Measurements from ENCODE around the gene SRBD1.
"Not testable (repeated sequence)": the region's sequence is repeated elsewhere in the genome, so short reads cannot be mapped to it uniquely, and the experiment has no call there.

The SRBD1 gene

DNA sequence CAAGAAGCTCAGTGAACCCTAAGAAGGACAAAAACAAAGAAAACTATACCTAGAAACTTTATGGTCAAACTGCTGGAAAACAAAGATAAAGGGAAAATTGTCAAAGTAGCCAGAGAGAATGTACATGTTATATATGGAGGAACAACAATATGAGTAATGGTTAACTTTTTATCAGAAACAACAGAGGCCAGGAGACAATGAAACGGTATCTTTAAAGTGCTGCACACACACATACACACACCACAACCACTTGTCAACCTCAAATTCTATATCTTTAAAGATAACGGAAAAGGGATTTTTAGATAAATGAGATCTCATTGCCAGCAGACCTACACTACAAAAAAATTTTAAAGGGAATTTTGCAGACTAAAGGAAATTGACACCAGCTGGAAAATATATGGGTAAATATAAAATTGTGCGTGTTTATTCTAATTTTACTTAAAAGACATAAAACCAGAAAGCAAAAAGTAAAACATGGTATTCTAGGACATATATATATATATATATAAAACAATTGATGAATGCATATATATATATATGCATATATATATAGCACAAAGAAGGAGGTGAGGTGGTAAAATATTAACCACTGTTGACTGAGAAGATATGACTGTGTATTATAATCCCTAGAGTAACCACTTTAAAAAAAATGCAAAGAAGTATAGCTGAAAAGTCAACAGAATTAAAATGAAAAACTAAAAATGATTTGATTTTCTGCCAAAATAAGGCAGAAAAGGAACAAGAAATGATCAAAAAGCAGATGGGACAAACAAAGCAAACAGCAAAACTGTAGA is 172.0 kb downstream of the SRBD1 start:
- TF ChIP-seq, protein P1, sequence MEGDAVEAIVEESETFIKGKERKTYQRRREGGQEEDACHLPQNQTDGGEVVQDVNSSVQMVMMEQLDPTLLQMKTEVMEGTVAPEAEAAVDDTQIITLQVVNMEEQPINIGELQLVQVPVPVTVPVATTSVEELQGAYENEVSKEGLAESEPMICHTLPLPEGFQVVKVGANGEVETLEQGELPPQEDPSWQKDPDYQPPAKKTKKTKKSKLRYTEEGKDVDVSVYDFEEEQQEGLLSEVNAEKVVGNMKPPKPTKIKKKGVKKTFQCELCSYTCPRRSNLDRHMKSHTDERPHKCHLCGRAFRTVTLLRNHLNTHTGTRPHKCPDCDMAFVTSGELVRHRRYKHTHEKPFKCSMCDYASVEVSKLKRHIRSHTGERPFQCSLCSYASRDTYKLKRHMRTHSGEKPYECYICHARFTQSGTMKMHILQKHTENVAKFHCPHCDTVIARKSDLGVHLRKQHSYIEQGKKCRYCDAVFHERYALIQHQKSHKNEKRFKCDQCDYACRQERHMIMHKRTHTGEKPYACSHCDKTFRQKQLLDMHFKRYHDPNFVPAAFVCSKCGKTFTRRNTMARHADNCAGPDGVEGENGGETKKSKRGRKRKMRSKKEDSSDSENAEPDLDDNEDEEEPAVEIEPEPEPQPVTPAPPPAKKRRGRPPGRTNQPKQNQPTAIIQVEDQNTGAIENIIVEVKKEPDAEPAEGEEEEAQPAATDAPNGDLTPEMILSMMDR (IDR thresholded peaks at IDR 0.05; ENCODE audit: low read depth, low read length, missing control alignments), result no peak
- in situ Hi-C loops (cut with HindIII; ENCODE audit: low sequenced_read_pairs), result no loop called here
- H3K4me3 ChIP-seq (ENCODE audit: low read depth, low read length), result no peak overlapping the region
- DNase-seq (ENCODE audit: low read depth), result no peak

DNA sequence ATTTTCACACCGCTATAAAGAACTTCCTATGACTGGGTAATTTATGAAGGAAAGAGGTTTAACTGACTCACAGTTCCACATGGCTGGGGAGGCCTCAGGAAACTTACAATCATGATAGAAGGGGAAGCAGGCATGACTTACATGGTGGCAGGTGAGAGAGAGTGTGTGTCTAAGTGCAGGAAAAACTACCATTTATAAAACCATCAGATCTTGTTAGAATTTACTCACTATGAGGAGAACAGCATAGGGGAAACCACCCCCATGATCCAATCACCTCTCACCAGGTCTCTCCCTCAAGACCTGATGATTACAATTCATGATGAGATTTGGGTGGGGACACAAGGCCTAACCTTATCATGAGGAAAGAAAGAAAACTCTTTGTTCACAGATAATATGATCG is 174.6 kb downstream of the SRBD1 start:
- in situ Hi-C loops (cut with HindIII; ENCODE audit: low sequenced_read_pairs), result no loop called here
- DNase-seq (ENCODE audit: low read depth), result no peak
- H3K4me3 ChIP-seq (ENCODE audit: low read depth, low read length), result no peak overlapping the region
- TF ChIP-seq, protein P1 (IDR thresholded peaks at IDR 0.05; ENCODE audit: low read depth, low read length, missing control alignments), result no peak

DNA sequence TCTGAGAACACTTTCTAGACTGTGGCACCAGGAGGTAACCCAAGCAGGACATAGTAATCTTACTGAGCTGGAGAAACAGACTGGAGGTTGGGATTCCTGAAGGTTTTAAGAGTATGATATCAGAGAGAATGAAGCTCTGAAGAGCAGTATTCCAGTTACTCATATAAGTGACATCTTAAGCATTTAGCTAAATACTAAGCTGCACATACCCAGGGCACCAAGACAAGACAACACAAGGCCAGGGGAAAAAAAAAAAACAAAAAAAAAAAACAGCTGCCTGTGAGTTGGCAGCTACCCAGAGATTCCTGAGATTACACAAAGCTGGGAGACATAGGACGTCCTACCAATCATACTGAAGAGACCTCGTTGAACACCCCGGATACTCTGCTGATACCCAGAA is 175.8 kb downstream of the SRBD1 start:
- DNase-seq (ENCODE audit: low read depth), result no peak
- TF ChIP-seq, protein P1 (IDR thresholded peaks at IDR 0.05; ENCODE audit: low read depth, low read length, missing control alignments), result no peak
- in situ Hi-C loops (cut with HindIII; ENCODE audit: low sequenced_read_pairs), result no loop called here
- no peak overlapping the region for H3K4me3 ChIP-seq (ENCODE audit: low read depth, low read length)

DNA sequence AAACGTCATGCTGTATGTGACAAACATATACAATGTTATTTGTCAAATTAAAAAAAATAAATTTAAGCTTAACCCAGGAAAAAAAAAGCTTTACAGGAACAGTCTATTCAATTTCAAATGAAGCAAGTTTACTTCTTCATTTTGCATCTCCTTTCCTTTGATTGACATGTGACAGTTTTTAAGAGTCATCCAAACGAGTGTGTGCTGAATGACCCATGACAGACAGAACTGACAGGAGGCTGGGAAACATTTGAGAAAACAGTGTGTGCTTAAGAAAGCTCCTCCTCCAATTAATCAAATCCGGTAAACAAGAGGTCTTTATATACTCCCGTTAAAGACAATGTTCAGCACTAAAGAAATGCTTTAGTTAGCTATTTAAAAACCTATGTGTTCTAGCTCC is 177.7 kb downstream of the SRBD1 start:
- in situ Hi-C loops (cut with HindIII; ENCODE audit: low sequenced_read_pairs), result no loop called here
- TF ChIP-seq, protein P1 (IDR thresholded peaks at IDR 0.05; ENCODE audit: low read depth, low read length, missing control alignments), result no peak
- H3K4me3 ChIP-seq (ENCODE audit: low read depth, low read length), result no peak overlapping the region
- no peak for DNase-seq (ENCODE audit: low read depth)

DNA sequence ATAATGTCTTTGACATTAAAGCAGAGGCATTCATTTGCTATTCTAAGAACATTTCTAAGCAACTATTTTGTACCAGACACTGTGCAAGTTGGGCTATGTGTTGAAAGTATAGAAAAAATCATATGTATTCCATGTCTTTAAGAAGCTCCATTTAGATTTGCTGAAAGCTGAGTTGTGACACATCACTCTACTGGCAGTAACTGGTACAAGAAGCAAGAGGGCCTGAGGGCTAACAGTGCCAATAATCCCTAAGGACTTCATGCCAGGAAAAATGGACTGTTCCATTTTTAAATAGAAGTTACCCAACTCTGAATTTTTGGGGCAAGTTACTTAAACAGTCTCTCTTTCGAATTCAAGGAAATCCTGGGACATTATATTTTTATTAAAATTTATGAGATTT is 178.7 kb downstream of the SRBD1 start:
- DNase-seq (ENCODE audit: low read depth), result no peak
- TF ChIP-seq, protein P1 (IDR thresholded peaks at IDR 0.05; ENCODE audit: low read depth, low read length, missing control alignments), result no peak
- in situ Hi-C loops (cut with HindIII; ENCODE audit: low sequenced_read_pairs), result no loop called here
- H3K4me3 ChIP-seq (ENCODE audit: low read depth, low read length), result no peak overlapping the region

DNA sequence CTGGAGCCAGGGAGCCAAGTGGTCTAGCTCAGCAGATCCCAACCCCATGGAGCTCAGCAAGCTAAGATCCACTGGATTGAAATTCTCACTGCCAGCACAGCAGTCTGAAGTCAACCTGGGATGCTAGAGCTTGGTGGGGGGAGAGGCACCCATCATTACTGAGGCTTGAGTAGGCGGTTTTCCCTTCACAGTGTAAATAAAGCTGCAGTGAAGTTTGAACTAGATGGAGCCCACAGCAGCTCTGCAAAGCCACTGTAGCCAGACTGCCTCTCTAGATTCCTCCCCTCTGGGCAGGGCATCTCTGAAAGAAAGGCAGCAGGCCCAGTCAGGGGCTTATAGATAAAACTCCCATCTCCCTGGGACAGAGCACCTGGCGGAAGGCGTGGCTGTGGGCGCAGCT is 185.0 kb downstream of the SRBD1 start:
- DNase-seq (ENCODE audit: low read depth); in situ Hi-C loops (cut with HindIII; ENCODE audit: low sequenced_read_pairs); H3K4me3 ChIP-seq (ENCODE audit: low read depth, low read length): not testable (repeated sequence)

DNA sequence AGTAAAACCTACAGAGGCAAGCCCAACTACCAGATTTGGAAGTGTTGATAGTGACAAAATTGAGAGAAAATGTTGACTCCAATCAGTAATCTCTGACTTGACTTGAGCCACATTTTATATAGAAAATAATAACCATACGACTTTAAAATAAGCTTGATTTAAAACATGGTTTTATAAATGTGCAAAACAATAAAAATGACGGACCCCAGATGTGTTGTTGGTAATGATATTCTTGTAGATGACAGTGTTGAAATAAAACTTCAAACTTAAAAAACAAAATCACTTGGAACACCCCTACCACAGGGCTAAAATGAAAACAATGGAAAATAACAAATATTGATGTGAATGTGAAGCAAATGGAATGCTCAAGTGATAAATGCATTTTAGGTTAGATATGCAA is 188.1 kb downstream of the SRBD1 start:
- H3K4me3 ChIP-seq (ENCODE audit: low read depth, low read length), result no peak overlapping the region
- TF ChIP-seq, protein P1 (IDR thresholded peaks at IDR 0.05; ENCODE audit: low read depth, low read length, missing control alignments), result no peak
- no peak for DNase-seq (ENCODE audit: low read depth)
- in situ Hi-C loops (cut with HindIII; ENCODE audit: low sequenced_read_pairs), result no loop called here

Measured in astrocyte of the cerebellum (primary cell).